ENCODE measurements around the gene FOXC2. TPM values are rescaled to one million over a fixed set of nuclear protein-coding genes. Genes with fewer than 3 reads are reported as not detected.

The FOXC2 gene
- total and polyA plus RNA-seq, 10 of the 15 experiments (the other 5 are each of a cell fraction or from before 2014, with no cell fraction given): not detected

GRCh38 chr16:86563469-86564345 lies 2.9 kb upstream of the FOXC2 start (continued):
- TF ChIP-seq ATF3 (IDR thresholded peaks at IDR 0.05; ENCODE audit: borderline replicate concordance, extremely low read depth, low read depth, low read length) (no peak), SP1 (IDR thresholded peaks at IDR 0.05; ENCODE audit: low read depth, low read length) (peak; percentile 17), RELA (IDR thresholded peaks at IDR 0.05; ENCODE audit: borderline replicate concordance, partially characterized antibody) (peak; percentile 84), BACH1 (IDR thresholded peaks at IDR 0.05; ENCODE audit: borderline replicate concordance) (no peak), ZNF384 (IDR thresholded peaks at IDR 0.05; ENCODE audit: borderline replicate concordance, low read depth, low read length) (no peak), CHD4 (IDR thresholded peaks at IDR 0.05) (no peak), E4F1 (IDR thresholded peaks at IDR 0.05; ENCODE audit: borderline replicate concordance, partially characterized antibody) (no peak), USF1 (IDR thresholded peaks at IDR 0.05; ENCODE audit: borderline replicate concordance, extremely low read length, insufficient read depth, low read depth, low read length) (no peak), SREBF1 (IDR thresholded peaks at IDR 0.05; ENCODE audit: low read length) (no peak; the same call in 1 of the 2 replicates), RB1 (IDR thresholded peaks at IDR 0.05; ENCODE audit: borderline replicate concordance) (peak; percentile 87; the same call in 1 of the 2 replicates), RAD21 (IDR thresholded peaks at IDR 0.05; ENCODE audit: insufficient read depth, low read depth, low read length) (peak; percentile 98), IKZF1 (conservative IDR thresholded peaks at IDR 0.05) (peak; percentile 33; the same call in 1 of the 2 replicates), E2F4 (IDR thresholded peaks at IDR 0.05; ENCODE audit: low read depth, low read length) (no peak; the same call in 1 of the 2 replicates), FOXM1 (IDR thresholded peaks at IDR 0.05; ENCODE audit: low read depth, low read length) (0 out of 2 replicates have a peak, but pooled peaks have one; percentile 48), BCL3 (IDR thresholded peaks at IDR 0.05; ENCODE audit: borderline replicate concordance, insufficient read depth, low read depth, low read length, poor library complexity, severe bottlenecking) (no peak), MEF2A (IDR thresholded peaks at IDR 0.05; ENCODE audit: insufficient read depth, low read depth, low read length) (0 out of 2 replicates have a peak, but pooled peaks have one; percentile 30), YBX1 (IDR thresholded peaks at IDR 0.05) (no peak), NR2C1 (IDR thresholded peaks at IDR 0.05) (no peak), SMARCA5 (IDR thresholded peaks at IDR 0.05) (peak; percentile 81; the same call in 1 of the 2 replicates), WRNIP1 (IDR thresholded peaks at IDR 0.05; ENCODE audit: borderline replicate concordance, low read depth, low read length) (no peak), YY1 (IDR thresholded peaks at IDR 0.05; ENCODE audit: low read depth, low read length) (peak; percentile 75; the same call in 1 of the 2 replicates), ESRRA (IDR thresholded peaks at IDR 0.05; ENCODE audit: low read length) (peak; percentile 40; the same call in 1 of the 2 replicates), STAT1 (conservative IDR thresholded peaks at IDR 0.05) (0 out of 2 replicates have a peak, but pooled peaks have one; percentile 88), TCF12 (IDR thresholded peaks at IDR 0.05; ENCODE audit: low read depth, low read length) (peak; percentile 89)
